Esophagus squamous epithelium (tissue), 4 donors: Measurements from ENCODE around the gene KRT2.

ENCODE experiments used
- CTCF ChIP-seq, 6 experiments: fragments of 450-650 bp in 4 of 6; fragments of 200-600 bp in 2 of 6; sonication (generic) in 2 of 6; IDR thresholded peaks; one replicate each; pipeline ENCODE4 v1.5.1; 2016 to 2019; ENCODE audit warnings: antibody characterized with exemption in 6 of 6, mild to moderate bottlenecking in 4 of 6, moderate library complexity in 4 of 6
- POLR2A ChIP-seq, 4 donors: fragments of 450-650 bp; IDR thresholded peaks; one replicate each; pipeline ENCODE4 v1.6.1; 2017; ENCODE audit warnings: antibody characterized with exemption in 4 of 4, mild to moderate bottlenecking in 4 of 4, moderate library complexity in 3 of 4

GRCh38 chr12:52608161-52608560 is 43.9 kb downstream of the KRT2 start:
- no peak for TF ChIP-seq CTCF (IDR thresholded peaks at IDR 0.05)
- TF ChIP-seq POLR2A (IDR thresholded peaks at IDR 0.05), result no peak
